Gastrocnemius medialis (tissue), 4 donors: ENCODE data around the gene SERPINB6.
"Not testable (repeated sequence)": the region's sequence is repeated elsewhere in the genome, so short reads cannot be mapped to it uniquely, and the experiment has no call there.

ENCODE experiments used
- POLR2A ChIP-seq, 2 donors: fragments of 450-650 bp; IDR thresholded peaks; one replicate each; pipeline ENCODE4 v1.6.1; 2017; ENCODE audit warnings: antibody characterized with exemption in 2 of 2, mild to moderate bottlenecking in 2 of 2, moderate library complexity in 2 of 2
- TF ChIP-seq, protein P1 (sequence below), 5 experiments: fragments of 450-650 bp in 3 of 5; fragments of 200-600 bp in 2 of 5; sonication (generic) in 2 of 5; IDR thresholded peaks in 4 of 5; conservative IDR thresholded peaks in 1 of 5; 1 replicate in 4 of 5; 2 replicates in 1 of 5; pipeline ENCODE4 v1.5.1; 2016 to 2019; ENCODE audit warnings: antibody characterized with exemption in 5 of 5, mild to moderate bottlenecking in 3 of 5, moderate library complexity in 3 of 5

DNA sequence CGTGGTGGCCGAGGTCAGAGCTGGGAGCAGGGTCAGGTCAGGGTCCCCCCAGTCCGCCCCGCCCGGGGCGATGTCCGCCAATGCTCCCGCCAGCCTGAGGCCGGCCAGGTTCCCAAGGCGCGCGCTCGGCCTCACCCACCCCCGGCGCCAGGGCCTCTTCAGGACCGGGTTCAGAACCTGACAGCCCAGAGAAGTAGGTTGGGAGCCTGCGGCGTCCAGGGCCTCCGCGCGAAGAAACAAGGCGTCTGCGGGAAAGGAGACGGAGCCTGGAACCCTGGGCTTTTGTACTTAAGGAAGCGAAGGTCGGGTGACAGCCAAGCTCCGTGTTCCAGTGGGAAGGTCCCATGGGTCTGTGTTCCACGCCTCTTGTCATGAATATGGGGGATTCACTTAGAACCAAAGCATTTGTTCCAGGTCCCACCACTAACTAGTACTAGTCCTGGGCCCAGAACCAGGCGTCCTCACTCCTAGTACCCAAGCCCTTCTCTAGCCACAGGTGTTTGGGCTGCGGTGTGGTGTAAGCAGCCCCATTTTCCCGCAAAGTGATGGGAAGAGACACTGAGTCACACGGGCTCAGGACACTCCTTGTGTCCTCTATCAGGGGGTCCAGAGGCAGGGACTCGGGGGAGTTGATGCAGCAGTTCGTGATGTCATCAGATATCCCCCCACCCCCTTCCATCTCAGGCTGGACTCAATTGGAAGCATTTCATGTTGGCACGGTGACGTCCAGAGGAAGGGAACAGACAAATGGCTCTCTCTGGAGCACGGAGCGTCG lies 67.8 kb downstream of the SERPINB6 start:
- TF ChIP-seq, protein P1, sequence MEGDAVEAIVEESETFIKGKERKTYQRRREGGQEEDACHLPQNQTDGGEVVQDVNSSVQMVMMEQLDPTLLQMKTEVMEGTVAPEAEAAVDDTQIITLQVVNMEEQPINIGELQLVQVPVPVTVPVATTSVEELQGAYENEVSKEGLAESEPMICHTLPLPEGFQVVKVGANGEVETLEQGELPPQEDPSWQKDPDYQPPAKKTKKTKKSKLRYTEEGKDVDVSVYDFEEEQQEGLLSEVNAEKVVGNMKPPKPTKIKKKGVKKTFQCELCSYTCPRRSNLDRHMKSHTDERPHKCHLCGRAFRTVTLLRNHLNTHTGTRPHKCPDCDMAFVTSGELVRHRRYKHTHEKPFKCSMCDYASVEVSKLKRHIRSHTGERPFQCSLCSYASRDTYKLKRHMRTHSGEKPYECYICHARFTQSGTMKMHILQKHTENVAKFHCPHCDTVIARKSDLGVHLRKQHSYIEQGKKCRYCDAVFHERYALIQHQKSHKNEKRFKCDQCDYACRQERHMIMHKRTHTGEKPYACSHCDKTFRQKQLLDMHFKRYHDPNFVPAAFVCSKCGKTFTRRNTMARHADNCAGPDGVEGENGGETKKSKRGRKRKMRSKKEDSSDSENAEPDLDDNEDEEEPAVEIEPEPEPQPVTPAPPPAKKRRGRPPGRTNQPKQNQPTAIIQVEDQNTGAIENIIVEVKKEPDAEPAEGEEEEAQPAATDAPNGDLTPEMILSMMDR (IDR thresholded peaks at IDR 0.05 in 4 of 5, conservative IDR thresholded peaks at IDR 0.05 in 1 of 5) = not testable (repeated sequence)
- not testable (repeated sequence) for TF ChIP-seq POLR2A (IDR thresholded peaks at IDR 0.05)
